Measurements from ENCODE around the gene ZNF766.
"Not testable (repeated sequence)": the region's sequence is repeated elsewhere in the genome, so short reads cannot be mapped to it uniquely, and the experiment has no call there.

The ZNF766 gene

GRCh38 chr19:52244021-52244420 lies 25.4 kb upstream of the ZNF766 start:
- H3K4me3 Mint-ChIP-seq, result no peak overlapping the region
- H3K27ac Mint-ChIP-seq, result no peak overlapping the region
- no peaks in the 10 kb centered on the region for H3K4me1 Mint-ChIP-seq
- no peak for ATAC-seq
- no peaks in the 10 kb centered on the region for H3K9me3 Mint-ChIP-seq
- peaks cover 15% of the 10 kb centered on the region for H3K27me3 Mint-ChIP-seq
- no peaks in the 10 kb centered on the region for H3K36me3 Mint-ChIP-seq

- Mint-ChIP-seq H3K4me3 (no peak overlapping the region), H3K9me3 (no peaks in the 10 kb centered on the region), H3K36me3 (no peaks in the 10 kb centered on the region), H3K4me1 (no peaks in the 10 kb centered on the region), H3K27me3 (peaks cover 7% of the 10 kb centered on the region), H3K27ac (no peak overlapping the region)
- ATAC-seq, result peak; percentile 59
Observed at GRCh38 chr19:52248241-52248640, 21.1 kb upstream of the ZNF766 start.

GRCh38 chr19:52258426-52258825 lies 11.0 kb upstream of the ZNF766 start:
- Mint-ChIP-seq H3K36me3 (no peaks in the 10 kb centered on the region), H3K27me3 (no peaks in the 10 kb centered on the region), H3K4me1 (no peaks in the 10 kb centered on the region), H3K27ac (no peak overlapping the region), H3K9me3 (peaks cover 9% of the 10 kb centered on the region), H3K4me3 (no peak overlapping the region)
- no peak for ATAC-seq

GRCh38 chr19:52265556-52265955 lies 3.8 kb upstream of the ZNF766 start:
- not testable (repeated sequence) for H3K27me3 Mint-ChIP-seq, H3K36me3 Mint-ChIP-seq, H3K27ac Mint-ChIP-seq, ATAC-seq, H3K9me3 Mint-ChIP-seq, H3K4me1 Mint-ChIP-seq, H3K4me3 Mint-ChIP-seq

GRCh38 chr19:52270266-52270885 lies 989 bp downstream of the ZNF766 start:
- H3K4me3 Mint-ChIP-seq, result peak overlapping the region; percentile 94
- no peak for ATAC-seq
- H3K4me1 Mint-ChIP-seq, result peaks cover 43% of the 10 kb centered on the region
- H3K27ac Mint-ChIP-seq, result peak overlapping the region; percentile 90
- H3K36me3 Mint-ChIP-seq, result peaks cover 44% of the 10 kb centered on the region
- H3K27me3 Mint-ChIP-seq, result no peaks in the 10 kb centered on the region
- peaks cover 8% of the 10 kb centered on the region for H3K9me3 Mint-ChIP-seq

GRCh38 chr19:52273301-52273700 lies 3.9 kb downstream of the ZNF766 start:
- no peaks in the 10 kb centered on the region for H3K27me3 Mint-ChIP-seq
- H3K27ac Mint-ChIP-seq, result no peak overlapping the region
- H3K4me3 Mint-ChIP-seq, result no peak overlapping the region
- H3K9me3 Mint-ChIP-seq, result peaks cover 8% of the 10 kb centered on the region
- ATAC-seq, result no peak
- H3K36me3 Mint-ChIP-seq, result peaks cover 71% of the 10 kb centered on the region
- peaks cover 70% of the 10 kb centered on the region for H3K4me1 Mint-ChIP-seq

GRCh38 chr19:52274191-52274590 lies 4.8 kb downstream of the ZNF766 start:
- no peak overlapping the region for H3K4me3 Mint-ChIP-seq
- H3K27ac Mint-ChIP-seq, result no peak overlapping the region
- peaks cover 80% of the 10 kb centered on the region for H3K36me3 Mint-ChIP-seq
- H3K4me1 Mint-ChIP-seq, result peaks cover 79% of the 10 kb centered on the region
- no peak for ATAC-seq
- no peaks in the 10 kb centered on the region for H3K27me3 Mint-ChIP-seq
- H3K9me3 Mint-ChIP-seq, result peaks cover 13% of the 10 kb centered on the region

- H3K9me3 Mint-ChIP-seq, result peaks cover 15% of the 10 kb centered on the region
- H3K4me1 Mint-ChIP-seq, result peaks cover 71% of the 10 kb centered on the region
- ATAC-seq, result no peak
- H3K4me3 Mint-ChIP-seq, result no peak overlapping the region
- no peaks in the 10 kb centered on the region for H3K27me3 Mint-ChIP-seq
- no peak overlapping the region for H3K27ac Mint-ChIP-seq
- peaks cover 76% of the 10 kb centered on the region for H3K36me3 Mint-ChIP-seq
Observed at GRCh38 chr19:52275988-52276387, 6.6 kb downstream of the ZNF766 start.

GRCh38 chr19:52277471-52277870 lies 8.1 kb downstream of the ZNF766 start:
- no peak for ATAC-seq
- no peak overlapping the region for H3K4me3 Mint-ChIP-seq
- peaks cover 70% of the 10 kb centered on the region for H3K36me3 Mint-ChIP-seq

GRCh38 chr19:52286256-52286655 lies 16.9 kb downstream of the ZNF766 start:
- Mint-ChIP-seq H3K27ac (no peak overlapping the region), H3K27me3 (no peaks in the 10 kb centered on the region), H3K4me3 (no peak overlapping the region), H3K36me3 (peaks cover 85% of the 10 kb centered on the region), H3K4me1 (no peaks in the 10 kb centered on the region), H3K9me3 (peaks cover 7% of the 10 kb centered on the region)
- ATAC-seq, result no peak

More at GRCh38 chr19:52277471-52277870, 8.1 kb downstream of the ZNF766 start:
- Mint-ChIP-seq H3K27ac (no peak overlapping the region), H3K9me3 (peaks cover 15% of the 10 kb centered on the region), H3K27me3 (no peaks in the 10 kb centered on the region), H3K4me1 (peaks cover 63% of the 10 kb centered on the region)

GRCh38 chr19:52291781-52292180 lies 22.4 kb downstream of the ZNF766 start:
- no peaks in the 10 kb centered on the region for H3K27me3 Mint-ChIP-seq
- H3K9me3 Mint-ChIP-seq, result peaks cover 3% of the 10 kb centered on the region
- no peak overlapping the region for H3K4me3 Mint-ChIP-seq
- peaks cover 64% of the 10 kb centered on the region for H3K36me3 Mint-ChIP-seq
- no peak for ATAC-seq
- no peaks in the 10 kb centered on the region for H3K4me1 Mint-ChIP-seq
- H3K27ac Mint-ChIP-seq, result no peak overlapping the region

- H3K27ac Mint-ChIP-seq, H3K9me3 Mint-ChIP-seq, H3K4me3 Mint-ChIP-seq, ATAC-seq, H3K27me3 Mint-ChIP-seq: not testable (repeated sequence)
- Mint-ChIP-seq H3K36me3 (peaks cover 63% of the 10 kb centered on the region), H3K4me1 (peaks cover 10% of the 10 kb centered on the region)
Observed at GRCh38 chr19:52292946-52293345, 23.6 kb downstream of the ZNF766 start.

GRCh38 chr19:52296400-52296772 lies 27.0 kb downstream of the ZNF766 start:
- peak overlapping the region; percentile 78 for H3K4me3 Mint-ChIP-seq
- peaks cover 13% of the 10 kb centered on the region for H3K9me3 Mint-ChIP-seq
- H3K4me1 Mint-ChIP-seq, result peaks cover 20% of the 10 kb centered on the region
- H3K27me3 Mint-ChIP-seq, result no peaks in the 10 kb centered on the region
- H3K27ac Mint-ChIP-seq, result peak overlapping the region; percentile 94
- no peak for ATAC-seq
- H3K36me3 Mint-ChIP-seq, result peaks cover 64% of the 10 kb centered on the region

- peaks cover 14% of the 10 kb centered on the region for H3K9me3 Mint-ChIP-seq
- no peaks in the 10 kb centered on the region for H3K27me3 Mint-ChIP-seq
- H3K4me3 Mint-ChIP-seq, result peak within 1 kb of the TSS; percentile 86
- peak within 1 kb of the TSS; percentile 94 for H3K27ac Mint-ChIP-seq
- H3K36me3 Mint-ChIP-seq, result peaks cover 67% of the 10 kb centered on the region
- H3K4me1 Mint-ChIP-seq, result peaks cover 20% of the 10 kb centered on the region
- peak; percentile 84 for ATAC-seq
Observed at GRCh38 chr19:52296773-52297600, 27.6 kb downstream of the ZNF766 start, which contains the start of gene ZNF480. Gene ZNF480, plus strand, starts transcription at chr19:52297169. Its CDS starts 3,244 bp downstream, at chr19:52300413.

GRCh38 chr19:52297601-52298364 lies 28.4 kb downstream of the ZNF766 start:
- Mint-ChIP-seq H3K36me3 (peaks cover 69% of the 10 kb centered on the region), H3K9me3 (peaks cover 18% of the 10 kb centered on the region), H3K4me1 (peaks cover 20% of the 10 kb centered on the region), H3K27ac (peak overlapping the region; percentile 94), H3K4me3 (peak overlapping the region; percentile 86), H3K27me3 (no peaks in the 10 kb centered on the region)
- peak; percentile 62 for ATAC-seq

Measured in stimulated activated memory B cell treated with anti-CD40 and anti-IgM and Interleukin-4, amounts not matched to agents 10 μg/mL and 1 μg/mL and 100 μg/mL, for 72 hours (primary cell).